Measurements from ENCODE around the gene CCDC74B. TPM values are rescaled to one million over a fixed set of nuclear protein-coding genes. Genes with fewer than 3 reads are reported as not detected.
A peak's percentile ranks its signal among the peaks of the same experiment; 100 is the strongest.
"Not testable (repeated sequence)": the region's sequence is repeated elsewhere in the genome, so short reads cannot be mapped to it uniquely, and the experiment has no call there.

CCDC74B gene
- total RNA-seq, result 1.0 TPM

GRCh38 chr2:130145006-130145414, at the start of gene CCDC74B:
CCDC74B (minus strand) TSS chr2:130145112; CDS start chr2:130144996, 116 bp downstream.
- peak; percentile 48 for DNase-seq

- DNase-seq, result not testable (repeated sequence)
These were observed 48.9 kb upstream of the CCDC74B start for GRCh38 chr2:130193824-130194223.

GRCh38 chr2:130192451-130192850, 47.5 kb upstream of the CCDC74B start:
- DNase-seq, result not testable (repeated sequence)

GRCh38 chr2:130191319-130191718, 46.4 kb upstream of the CCDC74B start:
- not testable (repeated sequence) for DNase-seq

- DNase-seq, result no peak
These were observed 45.3 kb upstream of the CCDC74B start for GRCh38 chr2:130190237-130190636.

- not testable (repeated sequence) for DNase-seq
These were observed 44.0 kb upstream of the CCDC74B start for GRCh38 chr2:130188958-130189357.

GRCh38 chr2:130187859-130188792, 43.2 kb upstream of the CCDC74B start:
- not testable (repeated sequence) for DNase-seq

- no peak for DNase-seq
These were observed 42.4 kb upstream of the CCDC74B start for GRCh38 chr2:130187268-130187667.

GRCh38 chr2:130186391-130186790, 41.5 kb upstream of the CCDC74B start:
- DNase-seq, result no peak

GRCh38 chr2:130185896-130186295, 41.0 kb upstream of the CCDC74B start:
- DNase-seq, result no peak

- no peak for DNase-seq
These were observed 40.5 kb upstream of the CCDC74B start for GRCh38 chr2:130185436-130185835.

GRCh38 chr2:130183512-130184373, 38.8 kb upstream of the CCDC74B start:
- DNase-seq, result peak; percentile 44

- DNase-seq, result peak; percentile 5
These were observed 38.1 kb upstream of the CCDC74B start for GRCh38 chr2:130182826-130183511.

GRCh38 chr2:130181880-130182682, 37.2 kb upstream of the CCDC74B start, which contains the start of gene MZT2B:
MZT2B (plus strand) TSS chr2:130182262; CDS start chr2:130182283, 21 bp downstream.
- DNase-seq, result peak; percentile 93

- peak; percentile 99 for DNase-seq
These were observed 36.5 kb upstream of the CCDC74B start, which contains the start of gene SMPD4 for GRCh38 chr2:130181325-130181879. SMPD4 (minus strand) TSS chr2:130181602; CDS start chr2:130176592, 5,010 bp downstream.

GRCh38 chr2:130180404-130181324, 35.8 kb upstream of the CCDC74B start:
- not testable (repeated sequence) for DNase-seq

- not testable (repeated sequence) for DNase-seq
These were observed 30.0 kb upstream of the CCDC74B start for GRCh38 chr2:130174866-130175265.

GRCh38 chr2:130169896-130170295, 25.0 kb upstream of the CCDC74B start:
- DNase-seq, result no peak

- DNase-seq, result not testable (repeated sequence)
These were observed 24.3 kb upstream of the CCDC74B start for GRCh38 chr2:130169163-130169562.
